Epithelial cell of umbilical artery (primary cell): ENCODE data around the gene SEMA6D. TPM values are rescaled to one million over a fixed set of nuclear protein-coding genes. Genes with fewer than 3 reads are reported as not detected.

Experiments
- total RNA-seq: library from RNA; depleted of rRNA; stranded (reverse); fragments of >200 nt; gene quantifications from 2 replicates; pipeline ENCODE4 v1.2.3, GENCODE V29; 2014

SEMA6D gene
- 1.5 and 1.6 TPM in 2 replicates for total RNA-seq

GRCh38 chr15:47717036-47717612 lies at the start of gene SEMA6D:
Gene SEMA6D, plus strand, starts transcription at chr15:47717505. Its CDS starts 42,294 bp downstream, at chr15:47759799.

